HepG2 (cell line): ENCODE results near the gene SYNPR. TPM values are rescaled to one million over a fixed set of nuclear protein-coding genes. Genes with fewer than 3 reads are reported as not detected.

Experiments
- ATAC-seq: fragments of 200-7000 bp; cut with Tn5 transposase; 3 replicates; pipeline ENCODE4 v1.9.1; 2020; ENCODE audit warnings: mild to moderate bottlenecking, moderate library complexity
- BruUV-seq: library from RNA; stranded (reverse); fragments of 400-500 nt; replicated peaks from 2 replicates; lab custom pipeline; 2021; lab: Mats Ljungman, UMichigan
- CTCF ChIA-PET: fragments of 300-600 bp; formaldehyde crosslinking; extraction: SDS; loops from one replicate; lab custom pipeline; 2021; ENCODE audit warnings: low total read pairs, inconsistent platforms, low intra/inter-chr PET ratio; lab: Yijun Ruan, JAX
- POLR2A ChIA-PET: fragments of 350-600 bp; sonication (Branson Sonifier 250); formaldehyde crosslinking; loops from one replicate; lab custom pipeline; 2020; ENCODE audit warnings: antibody characterized with exemption, inconsistent platforms; lab: Yijun Ruan, JAX
- DNase-seq: peaks from one replicate; pipeline ENCODE4 v3.0.0-alpha.2; 2015; ENCODE audit warnings: low spot score
- FAIRE-seq: peaks from 3 replicates; lab custom pipeline; 2011; peaks lifted over from hg19 to GRCh38; lab: Jason Lieb, UNC
- H2AFZ ChIP-seq: one replicate; pipeline ENCODE4 v1.6.1; 2011; ENCODE audit warnings: low read length, inconsistent platforms
- H3K27ac ChIP-seq: fragments of 300-600 bp; 3 replicates; pipeline ENCODE4 v1.8.0; 2011; ENCODE audit warnings: mixed run types, mild to moderate bottlenecking, mixed read lengths, low read length, inconsistent platforms; ENCODE audit not compliant: insufficient read depth; ENCODE audit errors: extremely low read length
- H3K27me3 ChIP-seq, 2 experiments: fragments of 200-600 bp in 1 of 2; 2 replicates in 1 of 2; 3 replicates in 1 of 2; pipeline versions ENCODE4 v1.6.0 to v1.8.0; 2011; ENCODE audit warnings: low read length in 2 of 2, mild to moderate bottlenecking in 2 of 2, moderate library complexity in 2 of 2, inconsistent platforms in 1 of 2; ENCODE audit not compliant: insufficient read depth in 2 of 2, control insufficient read depth in 1 of 2
- H3K36me3 ChIP-seq, 2 experiments: fragments of 200-600 bp in 1 of 2; replicated peaks in 1 of 2; 2 replicates in 1 of 2; 3 replicates in 1 of 2; pipeline versions ENCODE4 v1.5.1 to v1.8.0; 2011; ENCODE audit warnings: low read length in 2 of 2, inconsistent platforms in 1 of 2; ENCODE audit not compliant: insufficient read depth in 2 of 2, control insufficient read depth in 1 of 2
- H3K4me1 ChIP-seq: 2 replicates; pipeline ENCODE4 v1.5.1; 2012; ENCODE audit warnings: low read length, inconsistent platforms; ENCODE audit not compliant: insufficient read depth
- H3K4me2 ChIP-seq: 2 replicates; pipeline ENCODE4 v1.6.0; 2011; ENCODE audit warnings: low read depth, low read length, inconsistent platforms
- H3K4me3 ChIP-seq, 3 experiments: fragments of 200-600 bp in 1 of 3; sonication (generic), shearing (Covaris generic) in 1 of 3; replicated peaks in 1 of 3; 2 replicates each; pipeline ENCODE4 v1.5.1; 2011 to 2016; ENCODE audit warnings: low read length in 3 of 3, inconsistent platforms in 2 of 3, low read depth in 2 of 3, mild to moderate bottlenecking in 2 of 3, control low read depth in 1 of 3, mixed read lengths in 1 of 3; ENCODE audit not compliant: insufficient read depth in 1 of 3
- H3K79me2 ChIP-seq: one replicate; pipeline ENCODE4 v1.6.1; 2011; ENCODE audit warnings: low read length, inconsistent platforms; ENCODE audit not compliant: insufficient read depth
- H3K9ac ChIP-seq: 2 replicates; pipeline ENCODE4 v1.6.0; 2011; ENCODE audit warnings: mild to moderate bottlenecking, low read depth, low read length, inconsistent platforms; ENCODE audit not compliant: insufficient read depth
- H3K9me3 ChIP-seq: 2 replicates; pipeline ENCODE4 v1.5.1; 2012; ENCODE audit warnings: mild to moderate bottlenecking, low read length
- H4K20me1 ChIP-seq: 2 replicates; pipeline ENCODE4 v1.6.0; 2011; ENCODE audit warnings: inconsistent platforms, mild to moderate bottlenecking, low read length, moderate library complexity; ENCODE audit not compliant: insufficient read depth
- ATF7 ChIP-seq, 2 experiments: fragments of 450-650 bp in 1 of 2; sonication (generic) in 1 of 2; formaldehyde crosslinking in 1 of 2; IDR thresholded peaks; 2 replicates each; pipeline versions ENCODE4 v1.4.0 to v1.6.1; 2016 to 2020; ENCODE audit warnings: antibody characterized with exemption in 1 of 2, mild to moderate bottlenecking in 1 of 2, missing genetic modification reagents in 1 of 2
- BRD4 ChIP-seq: sonication (generic); formaldehyde crosslinking; IDR thresholded peaks from 2 replicates; pipeline ENCODE4 v1.4.0; 2020; ENCODE audit warnings: missing genetic modification reagents
- CENPT ChIP-seq: sonication (generic); formaldehyde crosslinking; IDR thresholded peaks from 2 replicates; pipeline ENCODE4 v1.8.0; 2022; ENCODE audit warnings: low read depth, mild to moderate bottlenecking, moderate library complexity, missing genetic modification reagents
- MIXL1 ChIP-seq: IDR thresholded peaks from 2 replicates; pipeline ENCODE4 v1.6.1; 2016
- PHF8 ChIP-seq: sonication (generic); formaldehyde crosslinking; IDR thresholded peaks from 2 replicates; pipeline ENCODE4 v1.5.0; 2020; ENCODE audit warnings: missing genetic modification reagents
- SOX6 ChIP-seq, 2 experiments: fragments of 450-650 bp in 1 of 2; sonication (generic) in 1 of 2; formaldehyde crosslinking in 1 of 2; IDR thresholded peaks; 2 replicates each; pipeline versions ENCODE4 v1.4.0 to v1.6.1; 2017 to 2020; ENCODE audit warnings: antibody characterized with exemption in 1 of 2, mild to moderate bottlenecking in 1 of 2, missing genetic modification reagents in 1 of 2
- SRF ChIP-seq: IDR thresholded peaks from 2 replicates; pipeline ENCODE4 v1.6.1; 2011; ENCODE audit warnings: mild to moderate bottlenecking, low read depth, low read length, moderate library complexity
- SYNCRIP ChIP-seq: fragments of 200-400 bp; formaldehyde crosslinking; IDR thresholded peaks from 2 replicates; pipeline ENCODE4 v1.6.1; 2018; ENCODE audit warnings: mild to moderate bottlenecking, low read depth, low read length; ENCODE audit not compliant: insufficient read depth
- ZFP36L1 ChIP-seq: sonication (generic); formaldehyde crosslinking; IDR thresholded peaks from 2 replicates; pipeline ENCODE4 v1.8.0; 2022; ENCODE audit warnings: mild to moderate bottlenecking, missing genetic modification reagents, moderate library complexity
- ZNF407 ChIP-seq: sonication (generic); formaldehyde crosslinking; IDR thresholded peaks from one replicate; pipeline ENCODE4 v1.5.1; 2020; ENCODE audit warnings: mild to moderate bottlenecking, missing genetic modification reagents; ENCODE audit errors: not compliant biosample characterization
- ZNF569 ChIP-seq: sonication (generic); formaldehyde crosslinking; IDR thresholded peaks from 2 replicates; pipeline ENCODE4 v1.5.0; 2020; ENCODE audit warnings: mild to moderate bottlenecking, missing genetic modification reagents, moderate library complexity, borderline replicate concordance
- WGBS: methylation state at CpG from one replicate; pipeline ENCODE4 v1.1.6; 2017; ENCODE audit warnings: low lambda C conversion rate; 5-methylcytosine and 5-hydroxymethylcytosine counted together
- in situ Hi-C: cut with HindIII; loops from 2 replicates; pipeline ENCODE4 v1.10.0; 2017; ENCODE audit warnings: low pct_unique_long_range_greater_than_20kb; ENCODE audit not compliant: extremely low pct_ligation_motif_present
- intact Hi-C: fragments of 100-400 bp; cut with micrococcal nuclease; formaldehyde crosslinking; loops from one replicate; pipeline ENCODE4 v1.10.0; 2022; ENCODE audit not compliant: unreplicated experiment
- polyA plus RNA-seq, 8 experiments: library from polyadenylated mRNA; depleted of rRNA in 3 of 8; stranded (reverse) in 7 of 8; unstranded in 1 of 8; fragments of >200 nt; fragmentation: Illumina TruSeq in 4 of 8; extraction: Trizol in 4 of 8; gene quantifications; 2 replicates each; pipeline versions ENCODE4 v1.2.1 to v1.2.3, GENCODE V29; 2011 to 2016; ENCODE audit warnings: low read depth in 4 of 8, missing spikeins in 1 of 8, mixed read lengths in 1 of 8; ENCODE audit not compliant: insufficient read depth in 1 of 8
- total RNA-seq, 5 experiments: library from RNA; depleted of rRNA; stranded (reverse); fragments of >200 nt; fragmentation: Illumina TruSeq; extraction: Trizol; gene quantifications; 2 replicates each; pipeline ENCODE4 v1.2.3, GENCODE V29; 2016; ENCODE audit warnings: low read depth in 1 of 5

The SYNPR gene
- total and polyA plus RNA-seq, 2 of the 13 experiments (the other 11 are each of a cell fraction or from before 2014, with no cell fraction given), result 0.04 TPM; not detected in 1

- ChIA-PET CTCF (no interaction called here), POLR2A (no interaction called here)
- no TSS peak for BruUV-seq
- FAIRE-seq (no peak), ATAC-seq (no peak), DNase-seq (no peak)
- H3K9ac ChIP-seq, result no peak overlapping the region
- 0% methylated on average over 1 of the region's 1 CpG for WGBS
- TF ChIP-seq SYNCRIP (no peak), SRF (no peak), BRD4 (CRISPR knock-in tag) (no peak), PHF8 (CRISPR knock-in tag) (no peak), SOX6 (IDR thresholded peaks at IDR 0.05) (no peak), SOX6 (CRISPR knock-in tag; IDR thresholded peaks at IDR 0.05) (no peak), ZFP36L1 (no peak), CENPT (no peak)
- H3K4me3 ChIP-seq, result no peak overlapping the region
- H3K9me3 ChIP-seq, result no peaks in the 10 kb centered on the region
- intact Hi-C loops (no loop called here), in situ Hi-C loops (no loop called here)
- H3K4me2 ChIP-seq, result no peak overlapping the region
- no peaks in the 10 kb centered on the region for H4K20me1 ChIP-seq
- no peak overlapping the region for H3K27ac ChIP-seq
- no peaks in the 10 kb centered on the region for H3K27me3 ChIP-seq
- H3K79me2 ChIP-seq, result no peaks in the 10 kb centered on the region
- H3K4me1 ChIP-seq, result no peaks in the 10 kb centered on the region
- H2AFZ ChIP-seq, result no peak overlapping the region
- no peaks in the 10 kb centered on the region for H3K36me3 ChIP-seq
Measured at GRCh38 chr3:63611382-63611781, 333.3 kb downstream of the SYNPR start.

- 4% methylated on average over 1 of the region's 1 CpG for WGBS
- H2AFZ ChIP-seq, result no peak overlapping the region
- H3K27ac ChIP-seq, result no peak overlapping the region
- H3K36me3 ChIP-seq, result no peaks in the 10 kb centered on the region
- no peaks in the 10 kb centered on the region for H3K27me3 ChIP-seq
- intact Hi-C loops (no loop called here), in situ Hi-C loops (no loop called here)
- no peaks in the 10 kb centered on the region for H3K9me3 ChIP-seq
- H4K20me1 ChIP-seq, result no peaks in the 10 kb centered on the region
- BruUV-seq, result no TSS peak
- no peak overlapping the region for H3K4me3 ChIP-seq
- no peak overlapping the region for H3K4me2 ChIP-seq
- no peaks in the 10 kb centered on the region for H3K4me1 ChIP-seq
- ChIA-PET POLR2A (no interaction called here), CTCF (no interaction called here)
- no peak for FAIRE-seq
- DNase-seq, result no peak
- H3K79me2 ChIP-seq, result no peaks in the 10 kb centered on the region
- no peak for ATAC-seq
- H3K9ac ChIP-seq, result no peak overlapping the region
- TF ChIP-seq ZNF407, result no peak
- no peak for TF ChIP-seq MIXL1 (CRISPR knock-in tag)
- TF ChIP-seq ZNF569 (CRISPR knock-in tag), result no peak
- no peak for TF ChIP-seq ATF7 (IDR thresholded peaks at IDR 0.05)
- no peak for TF ChIP-seq ATF7 (CRISPR knock-in tag; IDR thresholded peaks at IDR 0.05)
Measured at GRCh38 chr3:63613561-63613960, 335.5 kb downstream of the SYNPR start.
